RPMI7951 (cell line): ENCODE results near the gene RPS18. TPM values are rescaled to one million over a fixed set of nuclear protein-coding genes. Genes with fewer than 3 reads are reported as not detected.

Experiments used
- DNase-seq: peaks from one replicate; pipeline ENCODE4 v3.0.0-alpha.2; 2012; ENCODE audit warnings: low read depth
- total RNA-seq: library from RNA; depleted of rRNA; stranded (reverse); fragments of >200 nt; shearing (Covaris generic); gene quantifications from 2 replicates; pipeline ENCODE4 v1.2.3, GENCODE V29; 2014

The RPS18 gene
- total RNA-seq, 1 experiment from 2014 or later: 3,254 TPM

GRCh38 chr6:33289784-33290315 is 18.0 kb downstream of the RPS18 start:
- DNase-seq: no peak

DNA sequence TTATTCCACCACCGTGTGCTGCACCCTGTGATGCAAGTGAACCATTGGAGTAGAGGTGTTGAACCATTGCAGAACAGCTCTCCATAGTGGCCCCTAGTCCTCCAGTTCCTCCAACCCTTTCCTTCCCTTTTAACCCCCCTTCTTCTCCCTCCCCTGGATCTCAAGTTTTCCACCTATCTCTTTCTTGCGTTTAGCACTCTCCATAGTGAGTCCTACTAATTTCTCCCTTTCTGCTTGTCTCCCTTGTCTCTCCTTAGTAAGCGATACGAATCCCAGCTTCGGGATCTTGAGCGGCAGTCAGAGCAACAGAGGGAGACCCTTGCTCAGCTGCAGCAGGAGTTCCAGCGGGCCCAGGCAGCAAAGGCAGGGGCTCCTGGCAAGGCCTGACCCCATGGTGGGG is 18.6 kb downstream of the RPS18 start:
- DNase-seq: no peak

GRCh38 chr6:33292996-33293682 is 21.3 kb downstream of the RPS18 start:
- no peak for DNase-seq

DNA sequence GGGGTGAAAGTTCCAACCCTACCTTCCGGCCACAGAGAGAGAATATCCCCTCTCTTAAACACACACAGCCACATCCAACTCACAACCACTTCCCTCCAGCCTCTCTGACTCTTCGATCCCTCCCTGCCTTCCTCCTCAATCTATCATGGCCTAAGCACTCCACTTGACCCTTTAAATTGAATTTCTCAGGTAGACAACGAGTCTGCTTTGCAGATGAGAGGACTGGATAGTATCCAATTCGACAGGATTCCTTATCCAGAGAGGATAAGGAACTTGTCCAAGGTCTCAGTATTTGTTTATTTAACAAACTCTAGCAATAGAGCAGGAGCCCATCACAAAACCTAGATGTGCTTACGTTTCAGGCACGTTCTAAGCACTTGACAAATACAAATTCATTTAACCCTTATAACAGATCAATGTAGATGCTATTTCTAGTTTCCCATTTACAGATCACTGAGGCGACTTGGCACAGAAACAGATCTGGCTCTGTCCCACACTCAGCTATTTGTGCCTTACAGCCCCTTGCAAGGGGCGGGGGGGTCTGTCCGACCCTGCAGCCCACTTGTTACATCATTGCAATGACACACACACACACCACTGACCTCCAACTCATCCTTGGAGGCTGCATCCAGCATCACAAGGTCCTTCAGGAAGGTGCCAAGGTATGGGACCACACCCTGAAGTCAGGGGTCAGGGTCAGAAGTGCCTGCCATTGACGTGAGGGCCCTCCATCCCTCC is 22.4 kb downstream of the RPS18 start:
- no peak for DNase-seq

DNA sequence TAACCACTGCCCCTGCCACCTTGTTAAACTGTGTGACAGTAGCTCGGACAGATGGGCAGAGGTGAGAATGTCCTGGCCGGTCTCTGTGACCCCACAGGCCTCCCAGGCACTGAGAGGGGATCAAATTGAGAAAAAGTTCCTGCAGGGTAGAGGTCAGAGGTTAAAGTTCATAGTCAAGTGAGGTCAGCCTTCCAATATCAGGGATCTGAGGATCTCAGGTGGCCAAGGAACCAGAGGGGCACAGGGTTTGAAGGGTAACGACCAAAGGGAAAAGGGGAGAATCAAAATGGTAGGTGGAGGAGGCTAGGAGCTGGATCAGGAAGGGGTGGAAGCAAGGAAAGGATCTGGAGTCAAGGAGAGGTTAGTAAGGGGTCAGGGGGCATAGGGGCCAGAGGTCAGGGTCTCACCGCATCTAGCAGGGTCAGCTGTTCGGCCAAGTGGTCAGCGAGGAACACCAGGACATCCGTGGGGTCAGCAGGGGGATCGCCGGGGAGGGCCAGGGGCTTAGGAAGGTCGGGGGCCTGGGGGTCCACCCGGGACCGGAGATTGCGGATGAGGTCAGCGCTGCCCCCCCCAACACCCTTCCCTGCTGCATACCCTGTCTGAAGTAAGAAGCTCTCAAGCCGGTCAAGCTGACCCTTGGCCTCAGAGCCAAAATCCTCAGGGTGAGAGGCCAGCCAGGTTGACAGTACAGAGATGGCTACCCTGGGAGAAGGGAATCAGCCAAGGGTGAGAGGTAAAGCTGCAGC is 23.9 kb downstream of the RPS18 start:
- DNase-seq: no peak

DNA sequence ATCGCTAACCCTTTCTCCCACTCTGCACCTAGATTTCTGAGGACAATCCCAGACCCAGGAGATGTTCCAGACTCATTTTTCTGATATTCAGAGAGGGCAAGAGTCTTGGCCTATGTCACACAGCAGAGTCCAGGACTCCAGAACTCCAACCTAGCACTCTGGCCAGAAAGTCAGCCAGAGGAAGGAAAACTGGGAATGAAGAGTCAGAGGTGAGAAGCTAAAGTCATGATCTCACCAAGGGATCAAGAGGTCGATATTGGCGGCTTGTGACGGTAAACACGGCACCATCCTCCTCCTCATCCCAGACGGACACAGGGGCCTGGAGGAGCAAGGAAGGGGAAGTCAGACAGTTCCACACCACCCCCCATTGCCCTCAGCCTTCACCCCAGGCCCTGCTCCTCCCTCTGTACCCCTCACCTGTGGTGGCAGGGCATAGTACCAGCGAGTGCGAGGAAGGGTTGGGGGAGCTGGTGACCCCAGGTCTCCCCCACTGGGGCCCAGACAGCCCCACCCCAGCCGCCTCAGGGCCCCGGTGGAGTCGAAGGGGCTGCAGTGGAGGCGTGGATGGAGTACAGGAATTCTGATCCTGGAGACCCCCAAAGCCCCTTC is 25.0 kb downstream of the RPS18 start:
- no peak for DNase-seq

- no peak for DNase-seq
These were observed 25.6 kb downstream of the RPS18 start for GRCh38 chr6:33297406-33297955.

DNA sequence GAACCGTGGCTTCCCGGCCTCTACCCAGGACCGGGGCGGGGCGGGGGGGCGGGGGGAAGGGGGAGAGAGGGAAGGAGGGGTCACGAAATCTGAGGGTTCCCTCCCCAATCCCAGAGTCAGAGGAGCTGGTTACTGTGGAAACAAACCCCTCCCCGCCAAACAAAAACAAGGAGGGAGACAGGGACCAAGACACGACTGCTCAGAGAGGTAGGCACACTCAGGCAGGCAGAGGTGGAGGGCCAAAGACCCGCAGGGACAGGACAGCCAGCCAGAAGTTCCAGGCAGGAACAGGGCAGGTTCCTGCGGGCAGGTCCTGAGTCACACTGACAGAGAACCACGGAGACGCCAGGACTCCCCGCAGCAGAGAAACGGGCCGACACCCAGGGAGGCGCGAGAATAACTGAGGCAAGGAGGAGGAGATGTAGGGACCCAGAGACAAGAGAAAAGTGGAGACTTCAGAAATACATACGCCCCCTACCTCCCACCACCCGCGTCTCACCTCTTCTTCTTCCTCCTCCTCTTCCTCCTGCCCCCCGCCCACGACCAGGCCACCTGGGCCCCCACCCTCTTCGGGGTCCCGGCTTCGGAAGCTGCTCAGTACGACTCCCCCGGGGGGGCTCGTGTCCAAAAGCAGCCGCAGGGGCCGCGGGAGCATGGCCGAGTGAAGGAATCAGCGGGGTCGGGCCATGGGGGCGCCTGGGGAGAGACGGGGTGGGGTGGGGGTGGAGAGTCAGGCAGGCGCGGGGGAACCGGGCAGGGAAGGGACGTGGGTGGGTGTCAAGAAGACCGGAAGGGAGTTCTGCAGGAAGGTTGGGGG is 26.3 kb downstream of the RPS18 start:
- peak; percentile 91 for DNase-seq

DNA sequence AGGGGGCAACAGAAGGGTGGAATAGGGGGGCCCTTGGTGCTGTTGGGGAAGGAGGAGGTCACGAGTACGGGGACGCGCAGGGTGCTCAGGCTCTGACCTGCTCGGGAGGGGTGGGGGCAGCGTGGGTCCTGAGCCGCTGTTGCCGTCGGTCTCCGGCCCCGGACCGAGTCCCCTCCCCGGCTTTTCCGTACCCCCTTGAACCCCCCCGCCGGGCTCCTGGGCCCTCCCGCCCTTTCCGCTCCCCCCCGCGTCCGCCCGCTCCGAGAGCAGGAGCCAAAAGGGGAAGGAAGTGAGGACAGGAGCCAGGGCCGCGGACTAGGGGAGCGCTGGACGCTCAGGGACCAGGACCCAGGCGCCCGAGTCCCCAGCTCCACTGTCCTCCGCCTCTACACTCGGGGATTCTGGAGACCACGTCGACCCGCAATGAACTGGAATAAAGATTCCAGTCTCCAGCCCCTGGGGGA is 26.9 kb downstream of the RPS18 start, which contains the start of gene RGL2:
RGL2 (minus strand) TSS at position 170 of the 464 bp plus-strand sequence. CDS start 332 bp downstream, outside the sequence.
- DNase-seq: peak; percentile 65

- peak; percentile 94 for DNase-seq
These were observed 27.5 kb downstream of the RPS18 start for GRCh38 chr6:33299237-33299944.

DNA sequence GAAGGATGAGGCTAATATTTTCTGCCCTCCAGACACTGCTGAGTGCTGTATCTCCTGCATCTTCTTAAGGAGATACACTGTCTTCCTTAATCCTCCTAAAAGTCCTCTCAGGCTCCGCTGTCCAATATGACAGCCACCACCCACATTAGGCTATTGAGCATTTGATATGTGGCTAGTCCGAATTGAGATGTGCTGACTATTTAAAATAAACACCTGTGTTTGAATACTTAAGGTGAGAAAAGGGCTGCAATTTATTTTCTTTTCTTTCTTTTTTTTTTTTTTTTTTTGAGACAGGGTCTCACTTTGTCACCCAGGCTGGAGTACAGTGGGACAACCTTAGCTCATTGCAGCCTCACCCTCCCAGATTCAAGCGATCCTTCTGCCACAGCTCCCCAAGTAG is 30.0 kb downstream of the RPS18 start:
- DNase-seq: no peak

- DNase-seq: no peak
These were observed 32.3 kb downstream of the RPS18 start for GRCh38 chr6:33304216-33304615.

GRCh38 chr6:33305052-33305451 is 33.2 kb downstream of the RPS18 start:
- no peak for DNase-seq

DNA sequence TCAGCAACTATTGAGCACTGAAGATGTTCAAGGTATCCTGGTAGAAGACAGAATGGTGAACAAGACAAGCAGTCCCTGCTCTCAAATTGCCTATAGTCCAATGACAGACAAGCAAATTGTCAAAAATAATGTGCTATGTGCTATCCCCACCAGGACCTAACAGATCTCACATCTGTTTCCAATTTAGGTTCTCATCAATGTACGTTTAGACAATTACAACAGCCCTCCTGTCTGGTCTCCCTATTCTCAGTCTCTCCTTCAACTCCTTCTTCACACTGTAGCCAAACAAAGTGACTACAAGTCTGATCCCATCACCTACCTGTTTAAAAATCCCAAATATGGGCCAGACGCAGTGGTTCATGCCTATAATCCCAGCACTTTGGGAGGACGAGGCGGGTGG is 34.5 kb downstream of the RPS18 start:
- no peak for DNase-seq

GRCh38 chr6:33312361-33313104 is 40.7 kb downstream of the RPS18 start:
- peak; percentile 66 for DNase-seq

DNA sequence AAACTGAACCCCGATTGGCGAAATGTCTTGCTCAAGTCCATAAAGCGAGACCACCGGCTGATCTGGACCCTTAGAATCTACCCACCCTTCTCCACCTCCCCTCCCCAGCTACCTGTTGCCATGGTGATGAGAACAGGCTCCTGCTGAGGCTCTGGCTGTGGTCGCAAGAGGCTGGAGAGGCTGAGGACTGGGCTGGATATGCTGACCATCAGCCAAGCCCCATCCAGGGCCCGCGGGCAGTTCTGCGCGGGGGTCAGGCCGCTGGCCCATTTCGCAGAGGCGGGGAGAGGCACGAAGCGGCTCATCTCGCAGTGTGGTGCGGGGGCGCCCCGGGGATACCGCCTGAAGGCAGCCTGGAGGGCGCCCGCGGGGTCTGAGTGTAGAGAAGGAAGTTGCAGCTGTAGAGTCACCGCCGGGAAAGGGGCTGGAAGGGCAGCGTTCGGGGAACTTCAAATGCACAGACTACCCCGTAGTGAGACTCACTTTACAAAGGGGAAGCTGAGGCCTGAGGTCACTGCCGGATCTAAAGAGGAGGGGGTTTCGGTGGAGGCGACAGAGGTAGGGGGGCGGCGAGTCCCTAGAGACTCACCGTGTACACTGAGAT is 41.3 kb downstream of the RPS18 start:
- peak; percentile 42 for DNase-seq

- DNase-seq: peak; percentile 77
These were observed 42.0 kb downstream of the RPS18 start, which contains the start of gene TAPBP for GRCh38 chr6:33313709-33314514. Gene TAPBP (minus strand): TSS chr6:33314078. CDS start chr6:33314041, 37 bp downstream.

- peak; percentile 84 for DNase-seq
These were observed 42.7 kb downstream of the RPS18 start for GRCh38 chr6:33314515-33314942.
